ENCODE data around the gene RFX3.
"Not testable (repeated sequence)": the region's sequence is repeated elsewhere in the genome, so short reads cannot be mapped to it uniquely, and the experiment has no call there.

The RFX3 gene

GRCh38 chr9:3312595-3312994, 213.2 kb downstream of the RFX3 start:
- not testable (repeated sequence) for DNase-seq (ENCODE audit: low read depth); H3K4me3 ChIP-seq (ENCODE audit: low read depth, low read length)

GRCh38 chr9:3308609-3309008, 217.2 kb downstream of the RFX3 start:
- no peak overlapping the region for H3K4me3 ChIP-seq (ENCODE audit: low read depth, low read length)
- DNase-seq (ENCODE audit: low read depth): no peak

- DNase-seq (ENCODE audit: low read depth); H3K4me3 ChIP-seq (ENCODE audit: low read depth, low read length): not testable (repeated sequence)
Observed at GRCh38 chr9:3304388-3304787, 221.4 kb downstream of the RFX3 start.

GRCh38 chr9:3299872-3300271, 225.9 kb downstream of the RFX3 start:
- no peak for DNase-seq (ENCODE audit: low read depth)
- H3K4me3 ChIP-seq (ENCODE audit: low read depth, low read length): no peak overlapping the region

GRCh38 chr9:3296536-3296935, 229.3 kb downstream of the RFX3 start:
- DNase-seq (ENCODE audit: low read depth): no peak

GRCh38 chr9:3292311-3292710, 233.5 kb downstream of the RFX3 start:
- no peak for DNase-seq (ENCODE audit: low read depth)
- no peak overlapping the region for H3K4me3 ChIP-seq (ENCODE audit: low read depth, low read length)

More at GRCh38 chr9:3296536-3296935, 229.3 kb downstream of the RFX3 start:
- no peak overlapping the region for H3K4me3 ChIP-seq (ENCODE audit: low read depth, low read length)

GRCh38 chr9:3290231-3290840, 235.5 kb downstream of the RFX3 start:
- H3K4me3 ChIP-seq (ENCODE audit: low read depth, low read length): no peak overlapping the region
- no peak for DNase-seq (ENCODE audit: low read depth)

- H3K4me3 ChIP-seq (ENCODE audit: low read depth, low read length): no peak overlapping the region
- DNase-seq (ENCODE audit: low read depth): no peak
Observed at GRCh38 chr9:3288686-3289085, 237.1 kb downstream of the RFX3 start.

GRCh38 chr9:3285365-3286161, 240.2 kb downstream of the RFX3 start:
- no peak overlapping the region for H3K4me3 ChIP-seq (ENCODE audit: low read depth, low read length)
- no peak for DNase-seq (ENCODE audit: low read depth)

- H3K4me3 ChIP-seq (ENCODE audit: low read depth, low read length): no peak overlapping the region
- DNase-seq (ENCODE audit: low read depth): no peak
Observed at GRCh38 chr9:3282365-3282764, 243.4 kb downstream of the RFX3 start.

- H3K4me3 ChIP-seq (ENCODE audit: low read depth, low read length): no peak overlapping the region
- no peak for DNase-seq (ENCODE audit: low read depth)
Observed at GRCh38 chr9:3281399-3281798, 244.4 kb downstream of the RFX3 start.

GRCh38 chr9:3277200-3277599, 248.6 kb downstream of the RFX3 start:
- no peak overlapping the region for H3K4me3 ChIP-seq (ENCODE audit: low read depth, low read length)

GRCh38 chr9:3271581-3271980, 254.2 kb downstream of the RFX3 start:
- no peak for DNase-seq (ENCODE audit: low read depth)
- H3K4me3 ChIP-seq (ENCODE audit: low read depth, low read length): no peak overlapping the region

More at GRCh38 chr9:3277200-3277599, 248.6 kb downstream of the RFX3 start:
- no peak for DNase-seq (ENCODE audit: low read depth)

GRCh38 chr9:3271157-3271556, 254.6 kb downstream of the RFX3 start:
- no peak for DNase-seq (ENCODE audit: low read depth)
- no peak overlapping the region for H3K4me3 ChIP-seq (ENCODE audit: low read depth, low read length)

- H3K4me3 ChIP-seq (ENCODE audit: low read depth, low read length): no peak overlapping the region
Observed at GRCh38 chr9:3268223-3268622, 257.6 kb downstream of the RFX3 start.

GRCh38 chr9:3263698-3264097, 262.1 kb downstream of the RFX3 start:
- DNase-seq (ENCODE audit: low read depth): no peak
- H3K4me3 ChIP-seq (ENCODE audit: low read depth, low read length): no peak overlapping the region

More at GRCh38 chr9:3268223-3268622, 257.6 kb downstream of the RFX3 start:
- no peak for DNase-seq (ENCODE audit: low read depth)

- no peak overlapping the region for H3K4me3 ChIP-seq (ENCODE audit: low read depth, low read length)
- no peak for DNase-seq (ENCODE audit: low read depth)
Observed at GRCh38 chr9:3262826-3263529, 262.8 kb downstream of the RFX3 start.

- no peak overlapping the region for H3K4me3 ChIP-seq (ENCODE audit: low read depth, low read length)
- no peak for DNase-seq (ENCODE audit: low read depth)
Observed at GRCh38 chr9:3261484-3261883, 264.3 kb downstream of the RFX3 start.

- no peak for DNase-seq (ENCODE audit: low read depth)
- no peak overlapping the region for H3K4me3 ChIP-seq (ENCODE audit: low read depth, low read length)
Observed at GRCh38 chr9:3256571-3257330, 269.1 kb downstream of the RFX3 start.

- no peak for DNase-seq (ENCODE audit: low read depth)
- no peak overlapping the region for H3K4me3 ChIP-seq (ENCODE audit: low read depth, low read length)
Observed at GRCh38 chr9:3251309-3251708, 274.5 kb downstream of the RFX3 start.
